Subcutaneous adipose tissue (tissue), 4 donors: ENCODE results near the gene TUB. TPM values are rescaled to one million over a fixed set of nuclear protein-coding genes. Genes with fewer than 3 reads are reported as not detected.

Experiments used
- CTCF ChIP-seq: fragments of 450-650 bp; IDR thresholded peaks from one replicate; pipeline ENCODE4 v1.5.1; 2016; ENCODE audit warnings: low read depth, mild to moderate bottlenecking, control low read depth, antibody characterized with exemption, moderate library complexity
- total RNA-seq, 4 donors: library from RNA; depleted of rRNA; stranded (reverse); fragments of >200 nt; gene quantifications; one replicate each; pipeline ENCODE4 v1.1.0, GENCODE V29; 2016

TUB gene
- total RNA-seq: 1 to 10 TPM; 4.2 to 9.8 (median 8.4) TPM

GRCh38 chr11:8080674-8081590 is at the start of gene TUB:
TSS of gene TUB (plus strand) at chr11:8081211. CDS start at chr11:8081511, 300 bp downstream.
- TF ChIP-seq CTCF: no peak

GRCh38 chr11:8031248-8032115 is 49.5 kb upstream of the TUB start:
- no peak for TF ChIP-seq CTCF

GRCh38 chr11:8032122-8032521 is 48.9 kb upstream of the TUB start:
- no peak for TF ChIP-seq CTCF

- TF ChIP-seq CTCF: no peak
Measured at GRCh38 chr11:8032576-8033304, 48.3 kb upstream of the TUB start.

GRCh38 chr11:8033305-8034105 is 47.5 kb upstream of the TUB start:
- no peak for TF ChIP-seq CTCF

- TF ChIP-seq CTCF: no peak
Measured at GRCh38 chr11:8034106-8034585, 46.9 kb upstream of the TUB start.
